Uterus (tissue), 4 donors: ENCODE measurements around the gene ROPN1B. TPM values are rescaled to one million over a fixed set of nuclear protein-coding genes. Genes with fewer than 3 reads are reported as not detected.

Experiments
- DNase-seq, 2 donors: peaks; one replicate each; pipeline ENCODE4 v3.0.0-alpha.2; 2019 to 2020
- H3K27ac ChIP-seq, 2 donors: fragments of 200-600 bp; sonication (generic); 1 replicate in 1 of 2; 2 replicates in 1 of 2; pipeline ENCODE4 v1.5.1; 2016 to 2018
- H3K27me3 ChIP-seq, 2 donors: fragments of 200-600 bp; sonication (generic); one replicate each; pipeline ENCODE4 v1.5.1; 2018 to 2019; ENCODE audit warnings: control low read depth in 1 of 2
- H3K36me3 ChIP-seq, 2 donors: fragments of 200-600 bp; sonication (generic); one replicate each; pipeline ENCODE4 v1.5.1; 2019; ENCODE audit warnings: control low read depth in 1 of 2
- H3K4me1 ChIP-seq, 2 donors: fragments of 200-600 bp; sonication (generic); one replicate each; pipeline ENCODE4 v1.5.1; 2018 to 2019; ENCODE audit warnings: control low read depth in 1 of 2
- H3K4me3 ChIP-seq, 2 donors: fragments of 200-600 bp; sonication (generic); 1 replicate in 1 of 2; 2 replicates in 1 of 2; pipeline ENCODE4 v1.5.1; 2018 to 2019; ENCODE audit warnings: mild to moderate bottlenecking in 1 of 2
- H3K9me3 ChIP-seq, 2 donors: fragments of 200-600 bp; sonication (generic); one replicate each; pipeline ENCODE4 v1.5.1; 2019; ENCODE audit warnings: control low read depth in 1 of 2
- CTCF ChIP-seq, 4 experiments: fragments of 200-600 bp in 2 of 4; fragments of 450-650 bp in 2 of 4; sonication (generic) in 2 of 4; IDR thresholded peaks; one replicate each; pipeline ENCODE4 v1.5.1; 2016 to 2019; ENCODE audit warnings: antibody characterized with exemption in 4 of 4, mild to moderate bottlenecking in 2 of 4, moderate library complexity in 1 of 4
- POLR2A ChIP-seq, 2 donors: fragments of 450-650 bp; IDR thresholded peaks; one replicate each; pipeline ENCODE4 v1.6.1; 2016; ENCODE audit warnings: antibody characterized with exemption in 2 of 2, mild to moderate bottlenecking in 1 of 2, moderate library complexity in 1 of 2
- intact Hi-C: fragments of 100-400 bp; cut with DNase I; formaldehyde crosslinking; loops from one replicate; pipeline ENCODE4 v1.15.1; 2023; ENCODE audit warnings: low total_unique reads
- total RNA-seq, 4 donors: library from RNA; depleted of rRNA in 3 of 4; stranded (reverse); fragments of >200 nt in 3 of 4; gene quantifications; one replicate each; pipeline versions ENCODE4 v1.1.0 to v1.2.4, GENCODE V29; 2014 to 2023
- donor health status: DM: yes; HTN: yes; CAD: no.

Gene ROPN1B
- total RNA-seq, 4 donors from 2014 or later = 0.70 TPM; not detected in 3

DNA sequence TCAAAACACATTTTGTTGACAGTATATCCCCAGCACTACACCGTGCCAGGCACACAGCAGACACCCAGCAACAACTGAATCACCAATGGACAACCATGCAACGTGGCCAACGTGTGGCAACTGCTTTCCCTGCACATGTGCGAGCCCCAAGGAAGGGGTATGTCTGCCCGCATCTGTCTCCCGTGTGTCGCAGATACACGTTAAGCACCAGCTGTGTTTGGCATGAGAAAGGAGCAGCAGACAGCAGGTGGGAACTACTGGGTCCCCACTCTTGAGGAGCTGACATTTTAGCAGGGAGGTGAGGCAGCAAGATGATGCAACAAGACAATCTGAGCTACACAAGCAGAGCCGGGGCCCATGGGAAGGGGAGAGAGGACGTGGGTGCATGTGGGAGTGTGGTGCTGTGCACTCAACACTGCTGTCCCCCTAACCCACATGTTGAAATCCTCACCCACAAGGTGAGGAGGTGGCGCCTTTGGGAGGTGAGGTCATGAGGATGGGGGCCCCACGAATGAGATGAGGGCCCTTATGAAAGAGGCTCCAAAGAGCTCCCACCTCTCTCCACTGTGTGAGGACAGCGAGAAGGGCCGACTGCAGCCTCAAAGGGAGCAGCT lies 56.2 kb downstream of the ROPN1B start:
- DNase-seq = no peak
- Histone ChIP-seq H3K27me3 (no peaks in the 10 kb centered on the region), H3K36me3 (no peaks in the 10 kb centered on the region)

DNA sequence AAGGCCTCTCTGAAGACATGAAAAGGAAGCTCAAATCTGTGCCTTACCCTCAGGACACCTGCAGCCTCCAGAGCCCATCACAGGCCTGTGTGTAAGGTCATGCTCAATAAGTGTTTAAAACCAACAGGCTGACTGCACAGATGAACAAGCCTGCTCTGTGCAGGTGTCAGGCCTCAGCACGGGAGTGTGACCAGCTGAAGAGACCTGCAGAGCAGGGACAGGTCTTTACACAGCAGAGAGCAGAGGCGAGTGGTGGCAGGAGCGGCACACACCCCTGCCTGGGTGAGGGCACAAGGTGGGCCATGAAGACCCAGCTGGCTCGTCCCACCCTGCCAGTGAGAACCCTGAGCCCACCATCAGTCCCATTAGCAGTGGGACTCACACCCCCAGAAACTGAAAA lies 56.9 kb downstream of the ROPN1B start:
- H3K4me1 ChIP-seq = no peaks in the 10 kb centered on the region

More for the DNA sequence above, 56.2 kb downstream of the ROPN1B start:
- no peak overlapping the region for H3K27ac ChIP-seq
- TF ChIP-seq CTCF (IDR thresholded peaks at IDR 0.05) (no peak), POLR2A (IDR thresholded peaks at IDR 0.05) (no peak)
- H3K9me3 ChIP-seq = no peaks in the 10 kb centered on the region
- H3K4me3 ChIP-seq = no peak overlapping the region
- H3K4me1 ChIP-seq = no peaks in the 10 kb centered on the region
- intact Hi-C loops = no loop called here

GRCh38 chr3:126026277-126026751 lies 57.3 kb downstream of the ROPN1B start:
- Histone ChIP-seq H3K4me3 (no peak overlapping the region), H3K36me3 (no peaks in the 10 kb centered on the region), H3K4me1 (no peaks in the 10 kb centered on the region), H3K9me3 (no peaks in the 10 kb centered on the region), H3K27ac (no peak overlapping the region), H3K27me3 (no peaks in the 10 kb centered on the region)
- TF ChIP-seq POLR2A (IDR thresholded peaks at IDR 0.05) = no peak
- no peak for TF ChIP-seq CTCF (IDR thresholded peaks at IDR 0.05)
- intact Hi-C loops = no loop called here
- DNase-seq = no peak

More for the DNA sequence above, 56.9 kb downstream of the ROPN1B start:
- TF ChIP-seq POLR2A (IDR thresholded peaks at IDR 0.05) = no peak
- no peak for TF ChIP-seq CTCF (IDR thresholded peaks at IDR 0.05)
- Histone ChIP-seq H3K4me3 (no peak overlapping the region), H3K27me3 (no peaks in the 10 kb centered on the region), H3K9me3 (no peaks in the 10 kb centered on the region), H3K36me3 (no peaks in the 10 kb centered on the region), H3K27ac (no peak overlapping the region)
- intact Hi-C loops = no loop called here
- DNase-seq = no peak

DNA sequence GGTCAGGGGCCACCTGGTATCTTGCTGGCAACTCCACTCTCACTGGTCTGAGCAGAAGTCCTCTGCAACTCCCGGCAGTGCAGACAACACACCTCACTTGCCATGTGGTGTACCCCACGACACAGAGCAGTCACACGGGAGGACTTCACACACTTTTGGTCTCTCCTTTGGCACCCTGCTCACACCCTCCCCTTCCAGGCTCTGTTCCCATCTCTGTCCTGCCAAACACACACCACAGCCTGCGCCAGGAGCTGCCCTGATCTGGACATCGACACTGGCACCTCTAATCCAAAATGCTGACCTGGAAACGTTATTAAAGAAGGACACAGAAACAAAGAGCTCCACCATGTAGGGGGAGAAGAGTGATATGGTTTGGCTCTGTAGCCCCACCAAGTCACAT lies 57.8 kb downstream of the ROPN1B start:
- Histone ChIP-seq H3K27ac (no peak overlapping the region), H3K4me1 (no peaks in the 10 kb centered on the region), H3K36me3 (no peaks in the 10 kb centered on the region), H3K9me3 (no peaks in the 10 kb centered on the region), H3K4me3 (no peak overlapping the region), H3K27me3 (no peaks in the 10 kb centered on the region)
- TF ChIP-seq POLR2A (IDR thresholded peaks at IDR 0.05) = no peak
- no peak for TF ChIP-seq CTCF (IDR thresholded peaks at IDR 0.05)
- intact Hi-C loops = no loop called here
- no peak for DNase-seq

- H3K9me3 ChIP-seq = no peaks in the 10 kb centered on the region
- no peaks in the 10 kb centered on the region for H3K36me3 ChIP-seq
- intact Hi-C loops = no loop called here
- no peak for DNase-seq
- no peak overlapping the region for H3K4me3 ChIP-seq
- H3K27ac ChIP-seq = no peak overlapping the region
- no peaks in the 10 kb centered on the region for H3K4me1 ChIP-seq
- H3K27me3 ChIP-seq = no peaks in the 10 kb centered on the region
- no peak for TF ChIP-seq CTCF (IDR thresholded peaks at IDR 0.05)
- no peak for TF ChIP-seq POLR2A (IDR thresholded peaks at IDR 0.05)
Observed at GRCh38 chr3:126028096-126028495, 59.1 kb downstream of the ROPN1B start.
